ENCODE results near the gene TCF3. TPM values are rescaled to one million over a fixed set of nuclear protein-coding genes. Genes with fewer than 3 reads are reported as not detected.

Gene TCF3
- polyA plus RNA-seq, 4 donors = 43.2 to 68.9 (median 52.7) TPM

- Histone ChIP-seq H3K27ac (ENCODE audit: low read depth in 1 of 3, low read length in 2 of 3) (no peak overlapping the region), H3K4me1 (ENCODE audit: control insufficient read depth in 3 of 3, insufficient read depth in 2 of 3, low read depth in 1 of 3, low read length in 2 of 3) (peaks cover 0 to 7% (median 5%) of the 10 kb centered on the region in 3 donors), H3K27me3 (ENCODE audit: control insufficient read depth in 3 of 3, insufficient read depth in 3 of 3, low read length in 3 of 3) (no peaks in the 10 kb centered on the region), H3K4me3 (ENCODE audit: low read depth in 1 of 3, low read length in 3 of 3) (no peak overlapping the region), H3K36me3 (ENCODE audit: control insufficient read depth in 3 of 3, insufficient read depth in 2 of 3, low read depth in 1 of 3, low read length in 3 of 3) (peaks cover 0 to 62% (median 0%) of the 10 kb centered on the region in 3 donors), H3K9me3 (ENCODE audit: control insufficient read depth in 2 of 2, insufficient read depth in 1 of 2, low read depth in 1 of 2, low read length in 1 of 2) (no peaks in the 10 kb centered on the region)
- DNase-seq (no peak), FAIRE-seq (no peak)
- WGBS, 3 donors = 88 to 97% (median 95%) methylated on average over 6 of the region's 6 CpGs
Observed at GRCh38 chr19:1563251-1563650, 89.2 kb downstream of the TCF3 start.

GRCh38 chr19:1561236-1561842 is 91.1 kb downstream of the TCF3 start:
- DNase-seq (no peak), FAIRE-seq (no peak)
- Histone ChIP-seq H3K4me3 (ENCODE audit: low read depth in 1 of 3, low read length in 3 of 3) (no peak overlapping the region), H3K4me1 (ENCODE audit: control insufficient read depth in 3 of 3, insufficient read depth in 2 of 3, low read depth in 1 of 3, low read length in 2 of 3) (peaks cover 0 to 7% (median 4%) of the 10 kb centered on the region in 3 donors), H3K9me3 (ENCODE audit: control insufficient read depth in 2 of 2, insufficient read depth in 1 of 2, low read depth in 1 of 2, low read length in 1 of 2) (no peaks in the 10 kb centered on the region), H3K36me3 (ENCODE audit: control insufficient read depth in 3 of 3, insufficient read depth in 2 of 3, low read depth in 1 of 3, low read length in 3 of 3) (peaks cover 0 to 72% (median 2%) of the 10 kb centered on the region in 3 donors), H3K27ac (ENCODE audit: low read depth in 1 of 3, low read length in 2 of 3) (no peak overlapping the region), H3K27me3 (ENCODE audit: control insufficient read depth in 3 of 3, insufficient read depth in 3 of 3, low read length in 3 of 3) (no peaks in the 10 kb centered on the region)
- WGBS, 3 donors = 89 to 94% (median 94%) methylated on average over 17 of the region's 17 CpGs

DNA sequence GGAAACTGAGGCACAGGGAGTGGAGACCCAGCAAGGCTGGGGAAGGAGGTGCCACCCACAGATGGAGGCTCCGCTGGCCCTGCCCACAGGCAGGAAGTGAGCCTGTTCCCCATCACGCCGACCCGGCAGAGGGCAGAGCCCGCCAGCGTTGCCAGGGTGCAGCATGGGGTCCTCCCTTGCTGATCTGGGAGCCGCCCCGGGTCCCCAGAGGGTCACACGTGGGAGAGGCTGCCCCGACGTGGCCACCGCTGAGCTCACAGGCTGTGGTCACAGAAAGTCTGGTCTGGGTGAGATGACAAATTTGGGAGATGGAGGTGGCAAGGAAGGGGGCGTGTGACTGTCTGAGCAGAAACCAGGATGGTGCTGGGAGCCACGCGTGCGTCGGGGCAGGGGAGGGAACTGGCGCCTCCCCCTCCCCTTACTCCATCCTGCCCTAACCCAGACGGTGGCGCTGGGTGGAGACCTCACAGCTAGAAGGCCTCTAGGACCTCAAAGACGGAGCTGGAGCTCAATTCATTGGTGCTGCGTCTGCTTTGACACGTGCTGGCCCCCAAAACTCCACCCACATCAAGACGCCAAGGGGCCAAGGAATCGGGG is 92.0 kb downstream of the TCF3 start:
- H3K27me3 ChIP-seq (ENCODE audit: control insufficient read depth in 3 of 3, insufficient read depth in 3 of 3, low read length in 3 of 3) = no peaks in the 10 kb centered on the region
- no peak overlapping the region for H3K27ac ChIP-seq (ENCODE audit: low read depth in 1 of 3, low read length in 2 of 3)
- peaks cover 0 to 65% (median 3%) of the 10 kb centered on the region in 3 donors for H3K36me3 ChIP-seq (ENCODE audit: control insufficient read depth in 3 of 3, insufficient read depth in 2 of 3, low read depth in 1 of 3, low read length in 3 of 3)
- FAIRE-seq (no peak), DNase-seq (no peak)
- no peaks in the 10 kb centered on the region for H3K4me1 ChIP-seq (ENCODE audit: control insufficient read depth in 3 of 3, insufficient read depth in 2 of 3, low read depth in 1 of 3, low read length in 2 of 3)
- H3K4me3 ChIP-seq (ENCODE audit: low read depth in 1 of 3, low read length in 3 of 3) = no peak overlapping the region
- WGBS, 3 donors = 62 to 85% (median 79%) methylated on average over 22 to 25 of the region's 25 CpGs
- H3K9me3 ChIP-seq (ENCODE audit: control insufficient read depth in 2 of 2, insufficient read depth in 1 of 2, low read depth in 1 of 2, low read length in 1 of 2) = no peaks in the 10 kb centered on the region

Other genes starting within 250 kb of the TCF3 start
- 100 to 1,000 TPM in 1 of 4 donors, 10 to 100 TPM in 3; 60.2 to 124 (median 80.5) TPM for gene DAZAP1, start 245.0 kb downstream of the TCF3 start, polyA plus RNA-seq
- 1,000 to 10,000 TPM; 1,394 to 3,547 (median 2,919) TPM for gene RPS15, start 214.2 kb downstream of the TCF3 start, polyA plus RNA-seq
- 1 to 10 TPM in 1 of 4 donors, under 1 TPM in 2, not detected in 1; 0.58 to 2.1 (median 0.81) TPM for gene APC2, start 202.5 kb downstream of the TCF3 start, polyA plus RNA-seq
- 10 to 100 TPM; 32.0 to 62.1 (median 52.8) TPM for gene C19orf25, start 173.4 kb downstream of the TCF3 start, polyA plus RNA-seq
- 10 to 100 TPM in 2 of 4 donors, 1 to 10 TPM in 2; 4.5 to 13.0 (median 8.8) TPM for gene PCSK4, start 162.3 kb downstream of the TCF3 start, polyA plus RNA-seq
- gene REEP6, start 161.4 kb downstream of the TCF3 start, polyA plus RNA-seq = 100 to 1,000 TPM; 167 to 363 (median 244) TPM
- gene ADAMTSL5, start 139.6 kb downstream of the TCF3 start, polyA plus RNA-seq = 10 to 100 TPM in 3 of 4 donors, 1 to 10 TPM in 1; 6.4 to 24.8 (median 18.6) TPM
- under 1 TPM in 2 of 4 donors, not detected in 2; 0.15 to 0.25 TPM for gene PLK5, start 128.5 kb downstream of the TCF3 start, polyA plus RNA-seq
- 10 to 100 TPM in 2 of 4 donors, 1 to 10 TPM in 2; 4.1 to 14.8 (median 8.7) TPM for gene MEX3D, start 84.3 kb downstream of the TCF3 start, polyA plus RNA-seq
- 100 to 1,000 TPM in 1 of 4 donors, 10 to 100 TPM in 3; 48.3 to 112 (median 69.9) TPM for gene MBD3, start 59.8 kb downstream of the TCF3 start, polyA plus RNA-seq
- gene UQCR11, start 47.2 kb downstream of the TCF3 start, polyA plus RNA-seq = 100 to 1,000 TPM; 115 to 283 (median 212) TPM
- under 1 TPM; under 0.01 to 0.46 (median 0.15) TPM for gene ONECUT3, start 100.9 kb upstream of the TCF3 start, polyA plus RNA-seq
- gene ATP8B3, start 159.7 kb upstream of the TCF3 start, polyA plus RNA-seq = under 1 TPM in 3 of 4 donors, not detected in 1; 0.45 to 0.52 (median 0.47) TPM
- 10 to 100 TPM; 18.4 to 31.8 (median 23.6) TPM for gene REXO1, start 195.9 kb upstream of the TCF3 start, polyA plus RNA-seq
- gene KLF16, start 211.0 kb upstream of the TCF3 start, polyA plus RNA-seq = 10 to 100 TPM in 3 of 4 donors, 1 to 10 TPM in 1; 7.8 to 18.6 (median 14.0) TPM
- gene ABHD17A, start 232.9 kb upstream of the TCF3 start, polyA plus RNA-seq = 10 to 100 TPM; 49.1 to 79.6 (median 62.0) TPM

All from small intestine (tissue), 7 donors.